ENCODE results near the gene GPC6. TPM values are rescaled to one million over a fixed set of nuclear protein-coding genes. Genes with fewer than 3 reads are reported as not detected.

GPC6 gene
- total RNA-seq, 1 donor from 2014 or later = 16.1 TPM

DNA sequence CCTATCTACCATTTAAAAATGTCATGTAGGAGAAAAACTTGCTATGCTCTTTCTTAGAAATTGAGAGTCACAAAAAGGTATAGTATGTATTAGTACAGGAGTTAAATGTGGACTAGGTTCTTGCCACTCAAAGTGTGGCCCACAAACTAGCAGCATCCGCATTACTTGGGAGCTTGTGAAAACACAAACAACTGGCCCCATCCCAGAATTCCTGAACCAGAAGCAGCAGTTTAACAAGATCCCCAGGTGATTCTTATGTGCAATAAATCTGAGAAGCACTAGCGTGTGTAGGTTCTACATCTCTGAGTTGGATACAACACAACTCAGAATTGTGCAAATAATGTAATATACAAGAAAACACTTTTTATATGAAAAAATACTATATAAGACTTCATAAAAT, 927.0 kb downstream of the GPC6 start:
- Mint-ChIP-seq H3K4me1 (ENCODE audit: unreplicated experiment) (no peaks in the 10 kb centered on the region), H3K27ac (ENCODE audit: unreplicated experiment) (no peak overlapping the region), H3K36me3 (ENCODE audit: low read depth, unreplicated experiment) (no peaks in the 10 kb centered on the region), H3K27me3 (ENCODE audit: unreplicated experiment) (no peaks in the 10 kb centered on the region), H3K9me3 (ENCODE audit: unreplicated experiment) (no peaks in the 10 kb centered on the region), H3K4me3 (ENCODE audit: unreplicated experiment) (no peak overlapping the region)
- no peak for DNase-seq (ENCODE audit: low spot score)
- TF ChIP-seq, protein P1, sequence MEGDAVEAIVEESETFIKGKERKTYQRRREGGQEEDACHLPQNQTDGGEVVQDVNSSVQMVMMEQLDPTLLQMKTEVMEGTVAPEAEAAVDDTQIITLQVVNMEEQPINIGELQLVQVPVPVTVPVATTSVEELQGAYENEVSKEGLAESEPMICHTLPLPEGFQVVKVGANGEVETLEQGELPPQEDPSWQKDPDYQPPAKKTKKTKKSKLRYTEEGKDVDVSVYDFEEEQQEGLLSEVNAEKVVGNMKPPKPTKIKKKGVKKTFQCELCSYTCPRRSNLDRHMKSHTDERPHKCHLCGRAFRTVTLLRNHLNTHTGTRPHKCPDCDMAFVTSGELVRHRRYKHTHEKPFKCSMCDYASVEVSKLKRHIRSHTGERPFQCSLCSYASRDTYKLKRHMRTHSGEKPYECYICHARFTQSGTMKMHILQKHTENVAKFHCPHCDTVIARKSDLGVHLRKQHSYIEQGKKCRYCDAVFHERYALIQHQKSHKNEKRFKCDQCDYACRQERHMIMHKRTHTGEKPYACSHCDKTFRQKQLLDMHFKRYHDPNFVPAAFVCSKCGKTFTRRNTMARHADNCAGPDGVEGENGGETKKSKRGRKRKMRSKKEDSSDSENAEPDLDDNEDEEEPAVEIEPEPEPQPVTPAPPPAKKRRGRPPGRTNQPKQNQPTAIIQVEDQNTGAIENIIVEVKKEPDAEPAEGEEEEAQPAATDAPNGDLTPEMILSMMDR (IDR thresholded peaks at IDR 0.05; ENCODE audit: unreplicated experiment) = no peak

DNA sequence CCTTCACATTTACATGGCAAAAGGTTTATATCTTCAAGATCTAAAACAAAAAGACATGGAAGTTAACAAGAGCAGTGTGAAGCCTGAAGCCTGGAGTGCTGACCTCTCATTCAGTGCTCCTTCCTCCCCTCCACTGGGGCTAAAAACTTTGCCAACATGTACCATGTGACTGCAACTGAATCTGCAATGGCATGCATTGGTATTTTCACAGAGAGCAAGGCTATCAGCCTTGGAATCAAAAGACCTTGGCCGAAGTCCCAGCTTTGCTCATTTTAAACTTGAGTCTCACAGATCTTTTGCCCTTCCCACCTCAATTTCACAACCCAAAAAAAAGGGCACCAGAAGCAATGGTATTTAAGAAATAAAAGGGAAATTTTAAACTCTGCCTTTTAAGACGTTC, 927.8 kb downstream of the GPC6 start:
- no peaks in the 10 kb centered on the region for H3K36me3 Mint-ChIP-seq (ENCODE audit: low read depth, unreplicated experiment)
- no peak for DNase-seq (ENCODE audit: low spot score)
- H3K27me3 Mint-ChIP-seq (ENCODE audit: unreplicated experiment) = no peaks in the 10 kb centered on the region
- H3K27ac Mint-ChIP-seq (ENCODE audit: unreplicated experiment) = no peak overlapping the region
- no peaks in the 10 kb centered on the region for H3K9me3 Mint-ChIP-seq (ENCODE audit: unreplicated experiment)
- TF ChIP-seq, protein P1 (IDR thresholded peaks at IDR 0.05; ENCODE audit: unreplicated experiment) = no peak
- no peak overlapping the region for H3K4me3 Mint-ChIP-seq (ENCODE audit: unreplicated experiment)
- H3K4me1 Mint-ChIP-seq (ENCODE audit: unreplicated experiment) = no peaks in the 10 kb centered on the region

DNA sequence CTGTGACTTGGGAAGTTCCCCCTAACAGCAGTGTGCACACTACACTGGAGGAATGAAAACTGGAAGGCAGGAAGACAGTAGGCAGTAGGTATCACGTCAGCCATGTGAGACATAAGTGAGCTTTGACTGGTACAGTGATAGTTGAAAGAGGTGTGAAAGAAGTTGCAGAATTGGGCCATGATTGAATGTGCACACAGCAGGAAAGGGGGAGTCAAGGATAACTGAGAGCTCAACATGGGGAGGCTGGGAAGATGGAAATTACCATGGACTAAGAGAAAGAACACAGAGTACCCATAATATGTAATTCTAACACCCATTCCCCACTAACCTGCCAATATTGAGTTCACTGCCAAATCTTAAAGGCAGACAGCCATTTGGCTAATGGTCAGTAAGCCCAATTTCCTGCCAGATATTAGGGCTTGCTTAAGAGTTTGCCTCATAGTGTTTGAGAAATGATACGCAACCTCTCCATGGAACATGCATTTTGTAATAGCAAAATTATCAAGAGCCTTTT, 931.2 kb downstream of the GPC6 start:
- no peaks in the 10 kb centered on the region for H3K36me3 Mint-ChIP-seq (ENCODE audit: low read depth, unreplicated experiment)
- no peaks in the 10 kb centered on the region for H3K4me1 Mint-ChIP-seq (ENCODE audit: unreplicated experiment)
- H3K4me3 Mint-ChIP-seq (ENCODE audit: unreplicated experiment) = no peak overlapping the region
- no peak for DNase-seq (ENCODE audit: low spot score)
- no peak overlapping the region for H3K27ac Mint-ChIP-seq (ENCODE audit: unreplicated experiment)
- H3K27me3 Mint-ChIP-seq (ENCODE audit: unreplicated experiment) = no peaks in the 10 kb centered on the region
- TF ChIP-seq, protein P1 (IDR thresholded peaks at IDR 0.05; ENCODE audit: unreplicated experiment) = no peak
- H3K9me3 Mint-ChIP-seq (ENCODE audit: unreplicated experiment) = no peaks in the 10 kb centered on the region

DNA sequence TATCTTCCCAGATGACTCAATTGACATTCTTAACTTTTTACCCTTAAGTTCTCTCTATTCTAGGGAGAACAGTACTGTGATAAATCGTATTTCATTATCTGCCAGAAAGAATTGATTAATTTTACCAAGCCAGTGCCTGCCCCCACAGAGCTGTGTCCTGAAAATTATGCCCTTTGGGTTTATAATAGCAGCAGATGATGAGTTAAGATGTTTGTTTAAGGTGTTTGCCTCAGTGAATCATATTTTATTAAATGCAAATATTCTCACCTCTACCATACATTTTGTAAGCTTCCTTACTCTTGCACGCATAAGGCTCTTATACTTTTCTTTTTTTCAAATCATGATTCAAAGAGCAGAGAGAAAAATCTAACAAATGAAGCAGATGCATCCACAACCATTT, 934.3 kb downstream of the GPC6 start:
- no peaks in the 10 kb centered on the region for H3K4me1 Mint-ChIP-seq (ENCODE audit: unreplicated experiment)
- no peak overlapping the region for H3K27ac Mint-ChIP-seq (ENCODE audit: unreplicated experiment)
- TF ChIP-seq, protein P1 (IDR thresholded peaks at IDR 0.05; ENCODE audit: unreplicated experiment) = no peak
- no peaks in the 10 kb centered on the region for H3K36me3 Mint-ChIP-seq (ENCODE audit: low read depth, unreplicated experiment)
- H3K27me3 Mint-ChIP-seq (ENCODE audit: unreplicated experiment) = no peaks in the 10 kb centered on the region
- H3K4me3 Mint-ChIP-seq (ENCODE audit: unreplicated experiment) = no peak overlapping the region
- DNase-seq (ENCODE audit: low spot score) = no peak
- no peaks in the 10 kb centered on the region for H3K9me3 Mint-ChIP-seq (ENCODE audit: unreplicated experiment)

DNA sequence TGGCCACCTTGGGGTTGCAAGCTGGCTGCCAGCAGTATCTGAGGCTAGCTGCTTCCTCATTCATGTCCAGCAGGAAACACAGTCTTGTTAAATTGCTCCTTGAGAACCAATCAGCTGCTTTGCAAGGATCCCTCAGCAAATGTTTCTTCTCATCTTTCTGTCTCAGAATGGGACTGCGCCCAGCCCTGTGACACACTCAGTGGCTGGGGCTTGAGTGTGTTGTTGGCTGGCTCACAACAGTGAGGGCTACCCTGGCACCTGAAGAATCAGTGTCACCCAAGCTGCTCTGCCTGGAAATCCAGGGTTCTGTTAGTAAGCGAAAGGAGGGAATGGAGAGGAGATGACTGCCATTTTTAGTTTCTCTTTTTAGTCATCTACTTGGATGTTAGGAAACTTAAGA, 935.7 kb downstream of the GPC6 start:
- Mint-ChIP-seq H3K36me3 (ENCODE audit: low read depth, unreplicated experiment) (no peaks in the 10 kb centered on the region), H3K27ac (ENCODE audit: unreplicated experiment) (no peak overlapping the region), H3K9me3 (ENCODE audit: unreplicated experiment) (no peaks in the 10 kb centered on the region), H3K4me3 (ENCODE audit: unreplicated experiment) (no peak overlapping the region), H3K4me1 (ENCODE audit: unreplicated experiment) (no peaks in the 10 kb centered on the region), H3K27me3 (ENCODE audit: unreplicated experiment) (no peaks in the 10 kb centered on the region)
- TF ChIP-seq, protein P1 (IDR thresholded peaks at IDR 0.05; ENCODE audit: unreplicated experiment) = no peak
- DNase-seq (ENCODE audit: low spot score) = no peak

Data from endothelial cell (in vitro differentiated cells).